ENCODE measurements around the gene C19orf85.

GRCh38 chr19:55433292-55433691 lies 31.3 kb downstream of the C19orf85 start:
- TF ChIP-seq MAFK (IDR thresholded peaks at IDR 0.05; ENCODE audit: partially characterized antibody) (no peak), CTCF (IDR thresholded peaks at IDR 0.05) (no peak)
